ENCODE measurements around the gene GRPR.
"Not testable (repeated sequence)": the region's sequence is repeated elsewhere in the genome, so short reads cannot be mapped to it uniquely, and the experiment has no call there.

GRPR gene

GRCh38 chrX:16138108-16138427, 14.7 kb downstream of the GRPR start:
- DNase-seq: no peak

DNA sequence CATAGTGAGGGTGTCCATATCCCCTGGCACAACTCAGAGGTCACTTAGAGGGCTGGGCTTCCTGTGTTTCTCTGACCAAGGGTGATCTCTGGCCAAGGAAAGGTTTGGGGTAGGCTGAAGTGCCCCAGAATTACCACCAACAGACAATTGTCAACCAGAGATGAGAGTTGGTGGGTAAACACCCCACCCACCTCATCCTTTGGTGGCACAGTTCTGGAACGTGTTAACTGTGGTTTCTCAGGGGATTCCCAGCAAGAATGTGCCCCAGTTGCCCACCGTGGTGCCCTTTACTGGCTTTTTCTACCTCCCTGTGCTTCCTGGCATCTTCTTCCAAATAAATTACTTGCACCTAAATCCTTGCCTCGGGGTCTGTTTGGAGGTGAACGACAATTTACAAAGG, 17.1 kb downstream of the GRPR start:
- no peak for DNase-seq

DNA sequence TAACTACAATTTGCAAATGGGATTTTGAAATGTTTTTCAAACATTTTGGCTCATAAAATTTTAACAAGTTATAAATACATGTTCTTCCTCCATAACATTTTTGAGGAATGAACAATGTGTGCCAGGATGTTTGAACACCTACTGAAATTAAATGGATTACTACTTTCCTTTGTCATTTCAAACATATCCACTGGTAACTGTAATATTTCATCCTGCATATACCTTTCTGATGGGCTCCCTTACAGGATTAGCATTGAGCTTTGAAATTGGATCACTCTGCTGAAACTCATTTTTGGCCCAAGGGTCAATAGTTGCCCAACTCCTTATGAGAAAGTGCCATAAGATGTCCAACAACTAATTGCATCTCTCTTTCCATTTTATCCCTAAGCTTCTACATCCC, 17.6 kb downstream of the GRPR start:
- no peak for DNase-seq

DNA sequence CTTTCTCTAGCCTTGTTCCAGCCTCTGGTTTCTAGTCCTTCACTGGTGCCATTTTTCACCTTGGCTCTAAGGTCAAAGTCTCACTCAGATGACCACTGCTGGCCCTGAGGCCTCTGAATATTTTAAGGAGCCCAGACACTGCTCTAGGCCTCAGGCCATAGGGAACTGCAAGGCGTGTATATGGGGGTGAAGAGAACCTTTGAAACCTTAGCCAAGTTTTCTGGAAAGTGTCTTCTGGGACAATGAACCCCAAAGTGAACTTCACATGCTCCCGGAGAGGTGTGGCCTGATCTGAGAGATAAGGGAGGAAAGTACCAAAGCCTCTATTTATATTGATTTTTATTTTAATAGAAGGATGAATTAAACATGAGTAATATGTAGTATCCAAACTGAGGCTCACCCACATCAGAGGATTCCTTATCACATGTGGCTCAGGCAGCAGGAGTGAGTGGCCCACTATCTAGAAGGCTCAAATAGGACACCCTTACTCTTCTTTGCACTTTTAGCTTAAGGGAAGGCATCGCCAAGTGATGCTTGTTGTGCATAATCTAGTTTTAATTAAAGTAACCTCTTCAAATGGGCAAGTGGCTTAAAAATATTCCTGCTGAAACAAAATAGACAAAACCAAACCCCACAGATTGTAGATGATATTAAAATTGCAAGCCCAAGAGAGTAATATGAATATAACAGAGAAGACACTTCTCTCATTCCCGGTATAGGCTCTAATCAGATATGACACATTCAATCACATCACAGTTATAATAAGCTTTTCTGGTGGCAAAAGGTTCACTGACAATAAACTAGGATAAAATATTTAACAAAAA, 18.3 kb downstream of the GRPR start:
- DNase-seq: no peak

- no peak for DNase-seq
Observed at GRCh38 chrX:16142246-16142558, 18.8 kb downstream of the GRPR start.

DNA sequence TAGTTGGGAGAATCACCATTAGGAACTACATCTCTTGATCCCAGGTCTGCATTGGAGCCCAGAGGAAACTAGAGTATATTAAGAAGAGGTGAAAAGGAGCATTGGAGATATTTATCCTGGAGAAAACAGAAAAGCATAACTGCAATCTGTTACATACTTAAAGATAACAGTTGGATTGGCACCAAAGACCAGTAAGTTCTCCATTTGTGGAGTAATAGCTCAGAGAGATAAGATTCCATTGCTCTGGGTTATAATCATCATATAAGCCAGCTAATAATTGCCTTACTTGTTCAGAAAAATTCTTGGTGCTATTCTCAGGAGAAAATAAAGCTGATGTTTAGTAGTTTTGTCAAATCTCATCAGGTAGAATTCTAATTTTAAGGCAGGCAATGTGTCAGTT, 20.6 kb downstream of the GRPR start:
- no peak for DNase-seq

DNA sequence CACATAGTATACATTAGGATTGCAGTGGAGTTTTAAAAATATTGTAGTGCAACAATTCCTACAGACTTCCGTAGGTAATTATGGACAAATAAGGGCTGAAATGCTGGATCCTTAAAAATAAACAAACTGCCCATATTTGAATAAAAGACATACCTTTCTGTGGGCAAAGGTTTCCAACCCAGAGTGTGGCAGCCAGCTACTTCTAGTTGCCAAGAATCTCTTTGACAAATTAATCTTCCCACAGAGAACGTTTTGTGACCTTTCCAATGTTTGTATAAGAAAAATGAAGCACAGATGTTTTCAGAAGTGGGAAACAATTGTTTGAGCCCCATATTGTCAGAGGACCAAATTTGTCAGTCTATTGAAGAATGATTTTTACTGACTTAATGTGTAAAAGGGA, 21.1 kb downstream of the GRPR start:
- no peak for DNase-seq

- DNase-seq: not testable (repeated sequence)
Observed at GRCh38 chrX:16145093-16145492, 21.7 kb downstream of the GRPR start.

GRCh38 chrX:16145656-16146055, 22.3 kb downstream of the GRPR start:
- no peak for DNase-seq

- no peak for DNase-seq
Observed at GRCh38 chrX:16148896-16149295, 25.5 kb downstream of the GRPR start.

GRCh38 chrX:16155581-16156096, 32.3 kb downstream of the GRPR start:
- no peak for DNase-seq

DNA sequence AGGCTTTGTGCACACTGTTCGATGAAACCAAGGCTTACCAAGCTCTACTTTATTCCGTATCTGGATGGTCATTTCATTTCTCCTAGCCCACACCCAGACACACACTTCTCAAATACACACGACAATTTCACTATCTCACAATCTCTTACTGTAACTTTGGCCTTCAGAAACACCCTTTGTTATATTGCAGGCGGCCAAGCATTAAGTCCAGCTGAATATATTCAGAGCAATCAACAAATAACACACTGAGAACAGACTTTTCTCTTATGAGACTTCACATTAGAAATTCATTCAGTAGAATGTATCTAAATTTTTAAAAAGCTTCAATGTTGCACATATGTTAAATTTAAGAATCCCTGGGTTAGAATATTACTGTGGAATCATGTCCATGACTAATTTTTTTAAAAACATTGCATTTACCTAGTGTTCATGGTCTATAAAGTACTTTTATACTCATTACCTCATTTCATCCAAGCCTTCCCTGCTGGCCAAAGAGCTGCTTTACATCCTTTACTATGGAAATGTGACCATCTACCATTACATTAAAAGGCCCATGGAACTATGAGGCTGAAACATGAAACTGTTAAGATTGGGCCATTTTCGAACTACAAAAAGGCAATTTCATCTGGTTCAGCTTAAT, 33.4 kb downstream of the GRPR start:
- no peak for DNase-seq

- no peak for DNase-seq
Observed at GRCh38 chrX:16160729-16161128, 37.4 kb downstream of the GRPR start.

- DNase-seq: not testable (repeated sequence)
Observed at GRCh38 chrX:16161173-16161572, 37.8 kb downstream of the GRPR start.

GRCh38 chrX:16162391-16162790, 39.0 kb downstream of the GRPR start:
- no peak for DNase-seq

- DNase-seq: no peak
Observed at GRCh38 chrX:16164748-16165147, 41.4 kb downstream of the GRPR start.

GRCh38 chrX:16167181-16167580, 43.8 kb downstream of the GRPR start, which contains the start of gene MAGEB17:
MAGEB17 (plus strand) TSS chrX:16167481; CDS start chrX:16170383, 2,902 bp downstream.
- DNase-seq: no peak

DNA sequence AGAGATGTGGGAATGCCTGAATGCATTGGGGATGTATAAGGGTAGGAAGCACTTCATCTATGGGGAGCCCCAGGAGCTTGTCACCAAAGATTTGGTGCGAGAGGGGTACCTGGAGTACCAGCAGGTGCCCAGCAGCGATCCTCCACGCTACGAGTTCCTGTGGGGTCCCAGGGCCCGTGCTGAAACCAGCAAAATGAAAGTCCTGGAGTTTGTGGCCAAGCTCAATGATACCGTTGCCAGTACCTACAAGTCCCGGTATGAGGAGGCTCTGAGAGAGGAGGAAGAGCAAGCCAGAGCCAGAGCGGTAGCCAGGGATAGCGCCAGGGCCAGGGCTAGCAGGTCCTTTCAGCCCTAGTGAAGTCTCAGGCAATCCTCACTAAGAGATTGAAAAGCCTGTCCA, 47.7 kb downstream of the GRPR start:
- DNase-seq: no peak

- DNase-seq: no peak
Observed at GRCh38 chrX:16171944-16172343, 48.6 kb downstream of the GRPR start.

GRCh38 chrX:16172391-16172790, 49.0 kb downstream of the GRPR start:
- DNase-seq: no peak

GRCh38 chrX:16175329-16176061, 52.1 kb downstream of the GRPR start:
- DNase-seq: no peak

DNA sequence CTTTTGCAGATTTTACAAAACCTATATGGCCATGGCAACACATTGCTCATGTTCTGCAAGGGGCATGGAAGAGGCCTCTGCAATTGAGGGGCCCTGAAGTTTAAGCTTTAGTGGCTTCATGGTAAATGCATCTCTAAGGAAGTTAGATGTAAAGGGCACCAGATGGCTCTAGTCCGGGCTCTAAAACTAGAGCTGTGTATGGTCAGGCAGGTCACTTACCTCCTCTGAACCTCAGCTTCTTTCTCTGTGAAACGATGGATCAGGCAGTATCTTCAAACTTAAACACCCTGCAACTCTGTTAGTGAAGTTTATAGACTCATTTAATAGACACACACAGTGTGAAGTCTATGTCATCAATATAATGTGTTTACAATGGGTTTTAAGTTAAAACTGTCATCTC, 53.9 kb downstream of the GRPR start:
- no peak for DNase-seq

DNA sequence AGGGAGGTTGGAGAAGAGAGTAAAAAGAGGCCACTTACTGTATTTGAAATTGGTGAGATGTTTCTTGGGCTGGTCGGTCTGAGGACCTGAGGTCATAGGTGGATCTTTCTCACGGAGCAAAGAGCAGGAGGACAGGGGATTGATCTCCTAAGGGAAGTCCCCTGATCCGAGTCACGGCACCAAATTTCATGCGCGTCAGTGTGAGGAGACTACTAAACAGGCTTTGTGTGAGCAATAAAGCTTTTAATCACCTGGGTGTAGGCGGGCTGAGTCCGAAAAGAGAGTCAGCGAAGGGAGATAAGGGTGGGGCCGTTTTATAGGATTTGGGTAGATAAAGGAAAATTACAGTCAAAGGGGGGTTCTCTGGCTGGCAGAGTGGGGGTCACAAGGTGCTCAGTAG, 60.5 kb downstream of the GRPR start:
- DNase-seq: not testable (repeated sequence)

DNA sequence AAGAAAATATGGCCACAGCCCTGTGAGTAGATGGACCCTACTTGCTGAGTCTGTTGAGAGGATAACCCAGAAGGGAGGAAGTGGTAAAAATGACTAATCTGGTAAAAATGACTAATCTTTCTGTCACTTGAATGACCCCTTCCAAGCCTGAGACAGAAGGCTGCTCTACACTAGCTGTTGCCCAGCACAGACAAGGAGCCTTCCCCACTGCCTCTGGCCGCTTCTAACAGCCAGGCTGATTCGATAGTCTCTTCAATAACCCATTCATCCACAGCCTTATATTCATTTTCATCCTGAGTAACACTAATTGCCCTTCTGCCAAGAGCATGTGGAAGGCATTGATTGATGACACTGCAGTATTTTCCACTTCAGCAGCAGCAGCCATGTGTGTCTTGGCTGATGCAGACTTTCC, 62.4 kb downstream of the GRPR start:
- DNase-seq: no peak
